Ectodermal cell (in vitro differentiated cells): ENCODE measurements around the gene PPP1R12A.

Experiments
- H3K27ac ChIP-seq: 2 replicates; pipeline ENCODE4 v1.7.0; 2013; ENCODE audit warnings: mild to moderate bottlenecking, low read depth, low read length; ENCODE audit not compliant: insufficient read depth, poor library complexity, severe bottlenecking
- H3K27me3 ChIP-seq: 2 replicates; pipeline ENCODE4 v1.7.0; 2013; ENCODE audit warnings: mild to moderate bottlenecking, low read length; ENCODE audit not compliant: insufficient read depth, control insufficient read depth, poor library complexity, severe bottlenecking
- H3K36me3 ChIP-seq: one replicate; pipeline ENCODE4 v1.7.0; 2013; ENCODE audit warnings: low read length; ENCODE audit not compliant: control insufficient read depth, insufficient read depth
- H3K4me1 ChIP-seq: one replicate; pipeline ENCODE4 v1.7.0; 2013; ENCODE audit warnings: low read length; ENCODE audit not compliant: control insufficient read depth, insufficient read depth
- H3K4me3 ChIP-seq: 2 replicates; pipeline ENCODE4 v1.7.0; 2013; ENCODE audit warnings: low read depth, low read length, control low read depth; ENCODE audit not compliant: insufficient read depth
- H3K9me3 ChIP-seq: 2 replicates; pipeline ENCODE4 v1.7.0; 2013; ENCODE audit warnings: mild to moderate bottlenecking, low read length, moderate library complexity; ENCODE audit not compliant: control insufficient read depth
- WGBS, 2 experiments: methylation state at CpG; one replicate each; pipeline ENCODE4 v1.1.7; 2013; ENCODE audit warnings: missing lambda C conversion rate in 2 of 2; 5-methylcytosine and 5-hydroxymethylcytosine counted together

Gene PPP1R12A

DNA sequence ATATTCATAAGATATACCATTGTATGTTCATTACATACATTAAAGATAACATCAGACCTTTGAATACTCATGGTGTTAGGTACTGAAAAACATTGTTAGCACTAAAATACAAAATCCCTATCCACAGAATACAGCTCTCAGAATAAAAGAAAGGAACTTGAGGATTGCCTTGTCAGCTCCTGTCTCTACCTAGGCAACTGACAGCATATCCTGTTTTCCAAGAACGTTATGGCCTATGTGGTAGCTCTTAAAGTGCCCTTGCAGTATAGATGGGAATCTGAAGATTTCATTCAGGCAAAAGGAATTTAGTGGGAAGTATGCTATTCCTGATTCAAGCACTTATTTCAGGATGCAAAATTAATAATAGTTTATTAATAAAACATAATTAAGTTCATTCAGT, 1.8 kb upstream of the PPP1R12A start:
- no peak overlapping the region for H3K4me3 ChIP-seq
- WGBS, 2 experiments: 19 to 21% methylated on average over 1 of the region's 1 CpG

DNA sequence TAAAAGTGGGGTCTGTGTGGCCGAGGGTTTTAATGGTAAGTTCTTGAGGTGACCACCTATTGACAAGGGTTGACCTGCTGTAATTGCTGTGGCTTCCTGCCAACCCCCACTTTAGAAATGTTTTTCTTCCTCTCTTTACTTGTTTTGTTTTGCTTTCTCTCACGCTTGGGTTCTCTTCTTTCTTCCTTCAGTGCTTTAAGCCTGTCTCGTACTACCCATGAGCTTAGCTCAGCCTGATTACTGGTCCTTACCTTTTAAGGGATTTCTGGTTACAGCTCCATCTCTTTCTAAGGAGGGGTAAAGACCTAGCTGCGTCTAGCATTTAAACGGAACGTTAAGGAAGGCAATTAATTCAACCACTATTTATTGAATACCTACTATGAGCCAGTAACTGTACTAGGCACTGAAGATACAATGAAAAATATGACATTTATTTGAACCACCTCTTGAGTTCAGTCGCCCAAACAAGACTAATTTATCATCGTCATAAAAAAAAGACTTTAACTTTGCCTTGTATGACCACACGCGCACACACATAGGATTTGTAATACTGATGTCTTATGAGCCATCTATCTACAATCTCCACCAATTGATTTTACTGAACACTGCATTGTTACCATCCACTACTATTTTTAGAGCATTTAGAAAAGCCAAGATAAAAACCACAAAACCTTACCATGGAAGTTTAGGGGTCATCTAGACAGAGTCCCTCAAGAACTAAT, 888 bp upstream of the PPP1R12A start:
- peak overlapping the region; percentile 53 for H3K27ac ChIP-seq
- H3K36me3 ChIP-seq: no peaks in the 10 kb centered on the region
- no peaks in the 10 kb centered on the region for H3K9me3 ChIP-seq
- 26 to 27% methylated on average over 10 of the region's 10 CpGs for WGBS, 2 experiments
- H3K27me3 ChIP-seq: no peaks in the 10 kb centered on the region
- peak overlapping the region; percentile 81 for H3K4me3 ChIP-seq
- peaks cover 22% of the 10 kb centered on the region for H3K4me1 ChIP-seq

More for the DNA sequence above, 1.8 kb upstream of the PPP1R12A start:
- no peaks in the 10 kb centered on the region for H3K27me3 ChIP-seq
- H3K4me1 ChIP-seq: peaks cover 20% of the 10 kb centered on the region
- no peaks in the 10 kb centered on the region for H3K9me3 ChIP-seq
- H3K36me3 ChIP-seq: no peaks in the 10 kb centered on the region
- H3K27ac ChIP-seq: no peak overlapping the region

- peaks cover 22% of the 10 kb centered on the region for H3K4me1 ChIP-seq
- 0 to 1% methylated on average over 50 to 53 of the region's 53 CpGs for WGBS, 2 experiments
- H3K27me3 ChIP-seq: no peaks in the 10 kb centered on the region
- peak overlapping the region; percentile 81 for H3K4me3 ChIP-seq
- no peaks in the 10 kb centered on the region for H3K9me3 ChIP-seq
- no peaks in the 10 kb centered on the region for H3K36me3 ChIP-seq
- H3K27ac ChIP-seq: peak overlapping the region; percentile 76
These were observed 446 bp downstream of the PPP1R12A start for GRCh38 chr12:79934281-79935020.

GRCh38 chr12:79933532-79934264, 1.2 kb downstream of the PPP1R12A start:
- Histone ChIP-seq H3K27me3 (no peaks in the 10 kb centered on the region), H3K4me3 (peak overlapping the region; percentile 81), H3K36me3 (no peaks in the 10 kb centered on the region), H3K4me1 (peaks cover 22% of the 10 kb centered on the region), H3K9me3 (no peaks in the 10 kb centered on the region), H3K27ac (no peak overlapping the region)
- 1% methylated on average over 15 of the region's 15 CpGs for WGBS, 2 experiments

GRCh38 chr12:79933043-79933442, 1.9 kb downstream of the PPP1R12A start:
- Histone ChIP-seq H3K27me3 (no peaks in the 10 kb centered on the region), H3K27ac (no peak overlapping the region), H3K4me3 (peak overlapping the region; percentile 81), H3K36me3 (no peaks in the 10 kb centered on the region), H3K9me3 (no peaks in the 10 kb centered on the region), H3K4me1 (peaks cover 22% of the 10 kb centered on the region)
- WGBS, 2 experiments: 67 to 89% methylated on average over 1 of the region's 2 CpGs

DNA sequence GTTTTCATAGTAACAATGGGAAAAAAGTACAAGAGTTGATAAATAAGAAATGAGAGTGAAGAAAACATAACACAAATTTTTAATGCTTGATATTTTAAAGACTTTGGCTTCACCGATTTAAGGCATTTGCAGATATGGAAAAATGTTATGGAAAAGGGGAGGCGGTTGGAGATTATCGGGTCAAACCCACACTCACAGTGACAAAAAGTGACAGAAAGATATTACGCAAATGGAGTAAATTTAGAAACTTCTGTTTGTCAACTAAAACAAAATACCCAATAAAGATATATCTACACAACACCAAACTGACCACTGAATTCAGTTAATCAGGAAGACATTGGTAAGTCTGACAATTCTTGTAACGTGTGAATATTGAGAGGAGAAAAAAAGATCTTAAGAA, 2.5 kb downstream of the PPP1R12A start:
- H3K36me3 ChIP-seq: no peaks in the 10 kb centered on the region
- 84 to 88% methylated on average over 4 of the region's 5 CpGs for WGBS, 2 experiments
- no peaks in the 10 kb centered on the region for H3K9me3 ChIP-seq
- peak overlapping the region; percentile 81 for H3K4me3 ChIP-seq
- no peaks in the 10 kb centered on the region for H3K27me3 ChIP-seq
- H3K27ac ChIP-seq: no peak overlapping the region
- H3K4me1 ChIP-seq: peaks cover 22% of the 10 kb centered on the region

- H3K4me1 ChIP-seq: peaks cover 13% of the 10 kb centered on the region
- WGBS, 2 experiments: 72 to 79% methylated on average over 8 to 10 of the region's 10 CpGs
- no peak overlapping the region for H3K27ac ChIP-seq
- no peaks in the 10 kb centered on the region for H3K27me3 ChIP-seq
- no peaks in the 10 kb centered on the region for H3K36me3 ChIP-seq
- no peak overlapping the region for H3K4me3 ChIP-seq
- H3K9me3 ChIP-seq: no peaks in the 10 kb centered on the region
These were observed 5.8 kb downstream of the PPP1R12A start for GRCh38 chr12:79929065-79929464.

DNA sequence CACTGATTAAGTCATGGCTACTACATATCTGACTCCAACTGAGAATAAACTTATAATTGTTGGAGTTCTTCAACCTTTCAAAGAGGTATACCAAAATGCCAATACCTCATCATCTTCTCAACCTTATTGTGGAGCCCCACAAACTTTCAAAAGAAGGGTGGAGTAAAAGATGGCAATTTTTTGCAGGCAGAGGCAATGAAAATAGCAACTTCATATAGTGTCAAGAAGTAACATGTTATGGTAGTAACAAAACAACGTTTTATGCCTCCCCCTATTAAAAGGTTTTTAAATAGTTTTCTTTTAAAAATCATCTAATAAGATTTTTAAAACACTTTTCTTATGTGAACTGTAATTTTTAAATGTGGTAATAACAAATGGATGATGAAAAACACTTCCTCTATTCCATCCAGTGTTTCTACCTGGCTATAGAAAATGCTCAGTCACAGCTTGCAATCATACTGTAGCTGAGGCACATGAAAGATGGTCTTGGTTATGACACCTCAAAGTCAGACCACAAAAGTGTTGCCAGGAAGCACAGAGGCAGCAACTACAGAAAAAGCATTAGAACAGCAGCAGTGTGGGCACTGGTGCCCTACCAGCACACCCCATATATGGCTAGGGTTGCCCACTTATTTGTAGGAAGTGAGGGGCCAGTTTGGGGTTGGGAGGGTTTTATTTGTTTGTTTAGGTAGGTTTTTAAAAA, 7.0 kb downstream of the PPP1R12A start:
- H3K9me3 ChIP-seq: no peaks in the 10 kb centered on the region
- WGBS, 2 experiments: no CpG with 5 or more reads among the region's 1 CpG
- peaks cover 12% of the 10 kb centered on the region for H3K4me1 ChIP-seq
- H3K27ac ChIP-seq: no peak overlapping the region
- H3K27me3 ChIP-seq: no peaks in the 10 kb centered on the region
- H3K36me3 ChIP-seq: no peaks in the 10 kb centered on the region
- H3K4me3 ChIP-seq: no peak overlapping the region

GRCh38 chr12:79926951-79927350, 7.9 kb downstream of the PPP1R12A start:
- Histone ChIP-seq H3K27me3 (no peaks in the 10 kb centered on the region), H3K4me1 (peaks cover 5% of the 10 kb centered on the region), H3K27ac (no peak overlapping the region), H3K9me3 (no peaks in the 10 kb centered on the region), H3K4me3 (no peak overlapping the region), H3K36me3 (no peaks in the 10 kb centered on the region)
- WGBS, 2 experiments: 89% methylated on average over 2 of the region's 3 CpGs
